8988T (cell line): ENCODE measurements around the gene DIO1.
"Not testable (repeated sequence)": the region's sequence is repeated elsewhere in the genome, so short reads cannot be mapped to it uniquely, and the experiment has no call there.

ENCODE experiments used
- DNase-seq: peaks from one replicate; pipeline ENCODE4 v3.0.0; 2011

The DIO1 gene

DNA sequence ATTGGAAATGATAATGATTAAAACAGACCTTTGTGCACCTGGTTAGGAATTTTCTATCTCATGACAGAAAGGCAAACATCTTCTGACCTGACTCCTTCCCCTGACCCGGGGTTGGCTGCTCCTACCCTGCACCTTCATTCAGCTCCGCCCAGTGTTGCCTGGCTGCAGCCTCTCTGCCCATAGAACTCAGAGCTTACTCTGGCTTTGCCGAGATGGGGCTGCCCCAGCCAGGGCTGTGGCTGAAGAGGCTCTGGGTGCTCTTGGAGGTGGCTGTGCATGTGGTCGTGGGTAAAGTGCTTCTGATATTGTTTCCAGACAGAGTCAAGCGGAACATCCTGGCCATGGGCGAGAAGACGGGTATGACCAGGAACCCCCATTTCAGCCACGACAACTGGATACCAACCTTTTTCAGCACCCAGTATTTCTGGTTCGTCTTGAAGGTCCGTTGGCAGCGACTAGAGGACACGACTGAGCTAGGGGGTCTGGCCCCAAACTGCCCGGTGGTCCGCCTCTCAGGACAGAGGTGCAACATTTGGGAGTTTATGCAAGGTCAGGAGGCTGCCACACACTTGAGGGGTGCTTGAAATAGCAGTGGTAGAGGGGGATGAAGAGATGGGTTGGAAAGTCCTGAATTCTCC is at the start of gene DIO1:
DIO1 (plus strand) TSS at position 189 of the 638 bp plus-strand sequence; CDS start at position 213, 24 bp downstream.
- no peak for DNase-seq

DNA sequence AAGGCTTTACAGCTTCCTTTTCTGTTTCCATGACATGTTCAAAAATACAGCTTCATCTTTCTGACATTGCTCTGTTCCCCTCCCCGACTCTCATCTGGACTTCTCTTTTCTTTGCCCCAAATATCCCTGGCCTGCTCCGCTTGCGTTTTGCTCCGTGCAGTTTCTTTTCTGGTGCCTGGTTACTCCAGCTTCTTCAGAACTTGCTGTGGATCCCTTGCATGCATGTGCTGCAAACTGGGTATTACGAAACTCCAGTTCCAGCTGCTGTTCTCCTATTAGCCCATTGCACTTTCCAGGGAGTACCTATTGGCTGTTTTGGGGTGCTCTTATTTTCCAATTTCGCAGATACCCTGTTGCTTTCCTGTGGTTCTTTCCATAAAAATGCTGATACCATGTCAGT is 46.0 kb upstream of the DIO1 start:
- DNase-seq: no peak

DNA sequence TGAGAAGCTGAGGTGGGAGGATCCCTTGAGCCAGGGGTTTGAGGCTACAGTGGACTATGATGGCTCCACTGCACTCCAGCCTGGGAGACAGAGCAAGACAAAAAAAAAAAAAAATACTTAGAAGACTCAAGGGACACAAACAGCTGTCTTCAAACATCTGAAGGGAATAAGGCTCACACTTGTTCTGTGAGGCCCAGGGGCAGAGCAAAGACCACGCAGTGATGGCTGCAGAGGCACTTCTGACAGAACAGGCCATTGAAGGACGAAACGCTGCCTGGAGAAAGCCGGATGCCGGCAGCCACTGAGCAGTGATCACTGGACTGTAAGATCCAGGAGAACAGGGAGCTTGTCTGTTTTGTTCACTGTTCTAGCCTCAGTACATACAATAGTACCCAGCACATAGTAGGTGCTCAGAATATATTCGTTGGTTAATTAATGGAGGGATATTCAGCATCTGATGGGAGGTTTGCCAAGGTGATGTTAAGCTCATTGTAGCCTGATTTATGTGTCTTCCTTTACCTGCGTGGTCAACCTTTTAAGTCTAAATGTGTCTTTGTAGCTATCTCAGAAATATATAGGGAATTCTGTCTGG is 43.8 kb upstream of the DIO1 start:
- DNase-seq: no peak

DNA sequence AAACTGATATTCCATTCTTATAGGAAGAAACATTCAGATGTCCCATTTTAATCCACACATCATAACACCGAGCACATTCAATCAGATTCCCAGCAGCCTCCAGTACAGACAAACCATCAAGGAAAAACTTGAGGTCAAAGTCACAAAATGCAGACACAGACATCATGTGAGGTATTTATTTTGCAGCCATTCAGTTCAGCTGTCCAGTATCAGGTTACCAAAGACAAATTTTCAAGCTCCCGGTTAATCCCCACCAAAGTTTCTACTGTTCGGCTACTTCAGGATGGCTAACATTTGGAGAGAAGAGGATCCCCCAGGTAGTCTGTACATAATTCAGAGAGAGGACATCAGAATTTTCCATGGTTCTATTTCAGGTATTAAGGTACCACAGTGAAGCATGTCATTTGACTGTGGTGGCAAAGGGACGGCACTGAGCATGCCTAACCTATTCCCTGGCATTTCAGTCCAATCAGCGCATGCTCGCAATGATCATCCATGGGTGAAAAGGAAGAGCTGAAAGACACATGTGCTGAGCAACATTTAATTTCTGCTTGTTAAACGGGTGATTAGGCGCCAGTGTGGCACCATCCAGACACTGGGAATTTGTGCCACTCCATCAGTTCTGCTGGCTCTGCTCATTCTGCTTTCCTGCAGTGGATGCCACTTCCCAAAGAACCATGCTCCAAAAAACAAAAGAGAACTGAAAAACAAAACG is 42.3 kb upstream of the DIO1 start:
- DNase-seq: no peak

GRCh38 chr1:53860967-53861411 is 33.0 kb upstream of the DIO1 start:
- peak; percentile 24 for DNase-seq

GRCh38 chr1:53862507-53862906 is 31.5 kb upstream of the DIO1 start:
- no peak for DNase-seq

DNA sequence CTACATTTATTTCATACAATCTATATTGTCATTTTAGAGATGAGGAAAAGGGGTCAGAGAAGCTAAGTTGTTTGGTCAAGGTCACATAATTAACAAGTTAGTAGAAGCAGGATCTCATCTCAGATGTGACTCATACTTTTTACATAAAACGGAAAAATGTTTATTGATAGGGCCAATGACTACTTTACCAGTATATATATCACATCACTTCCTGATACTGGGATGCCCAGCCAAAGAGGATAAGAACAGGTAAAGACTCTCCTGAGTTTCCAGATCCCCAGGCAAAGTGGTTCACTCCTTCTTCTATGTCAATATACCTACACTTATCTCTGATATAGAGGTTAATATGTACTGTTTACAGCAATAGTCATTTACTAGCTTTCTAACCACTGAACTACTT is 25.4 kb upstream of the DIO1 start:
- DNase-seq: no peak

- DNase-seq: no peak
These were observed 24.4 kb upstream of the DIO1 start for GRCh38 chr1:53869454-53870117.

GRCh38 chr1:53871221-53871620 is 22.8 kb upstream of the DIO1 start:
- DNase-seq: no peak

DNA sequence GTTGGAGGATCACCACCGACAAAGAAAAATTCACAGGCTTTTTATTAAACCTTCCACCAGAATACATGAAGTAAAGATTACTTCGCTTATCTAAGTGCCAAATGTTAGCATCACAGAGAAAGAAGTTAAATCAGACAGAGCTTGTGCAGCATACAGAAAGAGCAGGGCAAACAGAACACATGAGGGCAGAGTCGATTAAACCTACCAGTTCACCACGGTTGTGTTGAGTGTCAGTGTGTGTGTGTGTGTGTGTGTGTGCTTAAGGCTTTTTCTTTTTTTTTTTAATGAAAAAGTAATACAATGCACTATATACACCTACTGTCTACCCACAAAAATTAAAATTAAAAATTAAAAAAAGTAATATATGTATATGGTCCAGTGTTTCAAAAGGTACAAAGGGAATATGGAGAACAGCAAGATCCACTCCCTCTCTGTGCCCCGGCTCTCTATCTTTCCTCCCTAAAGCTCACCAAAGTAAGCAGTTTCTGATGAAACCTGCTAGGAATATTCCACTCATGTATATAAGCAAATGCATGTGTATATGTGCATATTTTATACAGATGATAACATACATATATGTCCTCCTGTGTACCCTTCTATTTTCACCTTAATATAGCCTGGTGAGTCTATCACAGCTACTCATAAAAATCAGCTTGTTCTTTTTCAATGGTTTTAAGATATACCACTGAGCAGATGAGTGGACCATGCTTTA is 22.1 kb upstream of the DIO1 start:
- DNase-seq: no peak

DNA sequence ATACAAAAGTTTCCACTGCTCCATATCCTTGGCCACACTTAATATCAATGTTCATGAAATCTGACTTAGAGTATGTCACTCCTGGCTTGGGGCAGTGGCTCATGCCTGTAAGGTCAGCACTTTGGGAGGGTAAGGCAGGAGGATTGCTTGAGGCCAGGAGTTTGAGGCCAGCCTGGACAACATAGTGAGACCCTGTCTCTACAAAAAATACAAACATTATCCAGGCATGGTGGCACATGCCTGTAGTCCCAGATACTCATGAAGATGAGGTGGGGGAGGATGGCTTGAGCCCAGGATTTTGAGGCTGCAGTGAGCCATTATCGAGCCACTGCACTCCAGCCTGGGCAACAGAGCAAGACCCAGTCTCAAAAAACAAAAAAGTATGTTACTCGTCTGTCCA is 18.8 kb upstream of the DIO1 start:
- not testable (repeated sequence) for DNase-seq

- DNase-seq: no peak
These were observed 15.4 kb upstream of the DIO1 start for GRCh38 chr1:53878492-53879105.

- DNase-seq: not testable (repeated sequence)
These were observed 12.1 kb upstream of the DIO1 start for GRCh38 chr1:53881853-53882252.

DNA sequence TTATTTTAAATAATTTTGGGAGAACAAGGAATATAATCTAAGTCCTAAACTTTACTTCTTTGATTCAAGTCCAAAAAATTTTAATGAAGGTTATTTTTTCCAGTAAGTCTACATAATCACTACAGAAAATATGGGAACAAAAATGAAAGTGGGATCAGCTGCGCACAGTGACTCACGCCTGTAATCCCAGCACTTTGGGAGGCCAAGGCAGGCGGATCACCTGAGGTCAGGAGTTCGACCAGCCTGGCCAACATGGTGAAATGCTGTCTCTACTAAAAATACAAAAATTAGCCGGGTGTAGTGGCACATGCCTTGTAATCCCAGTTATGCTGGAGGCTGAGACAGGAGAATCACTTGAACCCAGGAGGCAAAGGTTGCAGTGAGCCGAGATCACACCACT is 10.4 kb upstream of the DIO1 start:
- not testable (repeated sequence) for DNase-seq

GRCh38 chr1:53888681-53889080 is 5.3 kb upstream of the DIO1 start:
- no peak for DNase-seq

- DNase-seq: peak; percentile 56
These were observed 4.4 kb upstream of the DIO1 start, which contains the start of gene YIPF1 for GRCh38 chr1:53889304-53890298. Gene YIPF1 (minus strand): TSS chr1:53889797. CDS start chr1:53888937, 860 bp downstream.

DNA sequence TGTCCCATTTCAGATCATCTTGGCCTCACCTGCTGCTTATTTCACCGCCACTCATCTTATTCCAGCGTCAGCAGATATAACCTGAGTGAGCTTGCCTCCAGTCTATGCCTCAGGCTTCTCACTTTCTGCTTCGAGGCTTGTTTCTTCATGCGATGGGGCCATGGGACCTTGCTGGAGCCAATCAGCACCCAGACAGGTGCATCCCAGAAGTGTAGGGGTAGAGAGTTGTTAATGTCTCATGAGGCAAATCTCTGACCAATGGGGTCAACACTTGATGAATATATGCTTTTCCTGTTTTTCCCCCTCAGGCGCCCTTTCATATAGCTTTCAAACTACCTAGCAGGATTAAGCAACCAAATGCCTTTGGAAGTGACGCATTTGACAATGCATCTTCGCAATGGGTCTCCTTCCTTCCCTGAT is 3.5 kb upstream of the DIO1 start:
- no peak for DNase-seq

DNA sequence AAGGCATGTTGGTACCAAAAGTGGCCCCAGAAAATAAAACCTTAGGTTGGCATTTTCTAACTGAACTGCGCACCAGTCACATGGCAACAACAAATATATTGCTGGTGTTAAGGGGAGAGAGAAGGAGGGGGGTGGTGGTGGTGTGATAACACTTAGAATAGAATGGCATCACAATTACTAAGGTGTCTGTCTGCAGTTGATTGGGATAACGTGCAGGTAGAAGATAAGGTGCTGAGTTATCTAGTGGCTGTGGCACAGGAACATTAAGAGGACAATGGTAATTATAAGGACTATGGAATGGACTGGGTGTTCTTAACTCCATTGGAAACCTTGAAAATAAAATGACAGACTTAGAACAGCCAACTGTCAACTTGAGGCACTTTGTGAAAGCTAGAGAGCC is 3.0 kb upstream of the DIO1 start:
- DNase-seq: no peak

- no peak for DNase-seq
These were observed 2.3 kb upstream of the DIO1 start for GRCh38 chr1:53891678-53892077.

- DNase-seq: no peak
These were observed 1.1 kb upstream of the DIO1 start for GRCh38 chr1:53892911-53893310.

DNA sequence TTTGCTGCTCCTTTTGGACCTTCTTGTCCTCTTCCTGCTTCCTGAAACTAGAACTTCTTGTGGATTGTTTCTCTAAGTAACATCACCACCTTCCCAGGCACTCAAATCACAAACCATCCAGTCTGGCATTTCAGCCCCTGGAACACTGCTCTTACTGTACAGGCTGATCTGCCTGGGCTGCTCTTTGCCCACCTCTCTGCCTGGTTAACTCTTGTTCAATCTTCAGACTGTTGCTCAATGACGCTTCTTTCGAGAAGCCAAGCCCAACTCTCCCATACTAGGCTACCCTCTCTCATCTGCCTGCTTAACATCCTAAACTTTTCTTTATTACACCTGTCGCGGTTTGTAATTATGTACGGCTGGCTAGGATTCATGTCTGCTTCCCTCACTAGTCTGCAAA is 657 bp downstream of the DIO1 start:
- DNase-seq: no peak
